Measurements from ENCODE around the gene ZDHHC14. TPM values are rescaled to one million over a fixed set of nuclear protein-coding genes. Genes with fewer than 3 reads are reported as not detected.
"Not testable (repeated sequence)": the region's sequence is repeated elsewhere in the genome, so short reads cannot be mapped to it uniquely, and the experiment has no call there.

The ZDHHC14 gene
- total RNA-seq, 1 experiment from 2014 or later, result 5.5 TPM

GRCh38 chr6:157445277-157446009 is 64.5 kb downstream of the ZDHHC14 start:
- no peak for DNase-seq (ENCODE audit: low spot score)

- no peak for DNase-seq (ENCODE audit: low spot score)
These were observed 66.7 kb downstream of the ZDHHC14 start for GRCh38 chr6:157447735-157448134.

DNA sequence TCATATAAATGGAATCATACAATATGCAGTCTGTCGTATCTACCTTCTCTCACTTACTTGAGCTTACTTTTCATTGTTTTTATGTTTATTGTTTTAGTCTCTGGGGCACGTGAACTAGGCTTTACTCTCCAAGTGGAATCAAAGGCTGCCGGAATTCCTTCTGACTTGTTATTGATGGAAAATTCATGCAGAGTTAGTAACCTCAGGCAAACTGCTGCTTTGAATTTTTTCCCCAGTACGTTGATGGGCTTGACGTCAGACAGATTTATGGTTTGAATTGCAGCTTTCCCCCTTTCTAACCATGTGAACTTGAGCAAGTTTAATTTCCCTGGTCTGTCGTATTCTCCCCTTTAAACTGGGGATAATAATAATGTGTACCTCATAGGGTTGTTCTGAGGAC is 68.6 kb downstream of the ZDHHC14 start:
- no peak for DNase-seq (ENCODE audit: low spot score)

- no peak for DNase-seq (ENCODE audit: low spot score)
These were observed 70.1 kb downstream of the ZDHHC14 start for GRCh38 chr6:157450931-157451742.

DNA sequence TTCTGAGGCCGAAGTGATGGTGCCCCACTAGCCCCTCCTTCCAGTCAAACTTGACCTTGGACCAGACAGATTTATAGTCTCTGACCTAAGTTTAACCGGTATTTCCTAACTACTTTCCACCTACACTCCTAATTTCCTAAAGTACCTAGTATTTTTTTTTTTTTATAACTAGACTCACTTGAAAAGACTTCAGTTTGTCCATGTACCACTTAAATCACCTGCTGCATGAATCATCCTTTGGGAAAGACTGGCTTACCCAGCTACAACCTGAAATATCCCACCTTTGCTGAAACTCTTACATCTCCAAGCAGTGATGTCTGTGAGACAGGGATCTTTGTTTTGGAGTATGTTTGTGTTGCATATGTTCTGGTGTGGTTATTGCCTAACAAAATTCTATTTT is 71.1 kb downstream of the ZDHHC14 start:
- no peak for DNase-seq (ENCODE audit: low spot score)

DNA sequence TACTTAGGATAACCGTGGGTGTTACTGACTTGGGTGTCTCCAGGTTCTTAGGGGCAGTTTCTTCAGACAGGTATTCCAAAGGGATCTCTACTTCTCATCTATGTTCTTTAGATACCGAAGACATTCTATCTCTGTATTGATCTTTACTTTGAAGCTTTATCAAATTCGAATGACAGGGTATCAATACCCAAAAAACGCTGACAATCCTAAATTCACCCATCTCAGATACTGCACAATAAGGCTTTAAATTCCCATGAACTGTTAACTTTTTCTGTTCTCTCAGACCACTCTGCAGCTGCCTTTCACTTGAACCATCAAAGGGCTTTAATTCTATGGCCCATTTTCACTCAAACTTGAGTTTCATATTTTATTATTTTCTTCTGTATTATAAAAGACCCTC is 72.1 kb downstream of the ZDHHC14 start:
- no peak for DNase-seq (ENCODE audit: low spot score)

GRCh38 chr6:157453978-157454377 is 73.0 kb downstream of the ZDHHC14 start:
- DNase-seq (ENCODE audit: low spot score), result no peak

GRCh38 chr6:157454762-157455714 is 74.0 kb downstream of the ZDHHC14 start:
- DNase-seq (ENCODE audit: low spot score), result no peak

GRCh38 chr6:157455731-157456523 is 74.9 kb downstream of the ZDHHC14 start:
- no peak for DNase-seq (ENCODE audit: low spot score)

- no peak for DNase-seq (ENCODE audit: low spot score)
These were observed 75.5 kb downstream of the ZDHHC14 start for GRCh38 chr6:157456524-157456829.

DNA sequence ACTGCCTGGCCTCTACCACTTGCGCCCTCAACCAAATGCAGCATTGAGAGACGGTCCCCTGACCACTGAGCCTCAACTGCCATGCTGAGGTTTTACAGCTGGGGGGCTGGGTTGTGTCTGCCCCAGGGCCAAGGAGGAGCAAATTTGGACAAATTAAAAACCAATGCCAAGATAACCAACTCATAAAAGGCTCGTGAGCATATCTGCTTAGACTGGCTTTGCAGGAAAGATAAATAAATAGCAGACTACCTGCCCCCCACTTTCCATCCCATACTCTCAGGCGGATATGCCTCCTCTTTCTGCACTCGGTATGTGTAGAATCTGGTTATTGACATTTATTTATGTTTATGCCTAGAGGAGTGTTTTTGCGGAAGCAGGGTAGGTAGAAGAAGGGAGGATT is 76.8 kb downstream of the ZDHHC14 start:
- DNase-seq (ENCODE audit: low spot score), result no peak

DNA sequence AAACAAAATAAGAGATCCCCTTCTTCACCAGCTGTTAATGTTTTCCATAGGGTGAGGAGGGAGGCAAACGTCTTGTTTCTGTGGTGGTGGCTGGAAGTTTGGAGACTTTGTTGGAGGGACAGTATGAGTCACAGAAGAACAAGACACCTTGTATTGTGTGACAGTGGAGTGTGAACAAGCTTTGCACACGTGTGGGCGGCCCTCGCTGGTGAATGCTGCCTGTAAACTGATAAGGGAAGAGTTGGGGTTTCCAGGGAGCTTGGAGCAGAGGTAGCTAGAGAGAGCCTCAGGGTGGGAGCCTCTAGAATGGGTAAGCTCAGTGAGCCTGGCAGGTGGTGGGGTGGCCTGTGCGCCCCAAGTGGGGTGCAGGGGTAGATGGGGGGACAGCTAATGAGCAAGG is 78.3 kb downstream of the ZDHHC14 start:
- no peak for DNase-seq (ENCODE audit: low spot score)

GRCh38 chr6:157460182-157460999 is 79.4 kb downstream of the ZDHHC14 start:
- DNase-seq (ENCODE audit: low spot score), result no peak

GRCh38 chr6:157461000-157461915 is 80.3 kb downstream of the ZDHHC14 start:
- no peak for DNase-seq (ENCODE audit: low spot score)

GRCh38 chr6:157462956-157463742 is 82.2 kb downstream of the ZDHHC14 start:
- no peak for DNase-seq (ENCODE audit: low spot score)

DNA sequence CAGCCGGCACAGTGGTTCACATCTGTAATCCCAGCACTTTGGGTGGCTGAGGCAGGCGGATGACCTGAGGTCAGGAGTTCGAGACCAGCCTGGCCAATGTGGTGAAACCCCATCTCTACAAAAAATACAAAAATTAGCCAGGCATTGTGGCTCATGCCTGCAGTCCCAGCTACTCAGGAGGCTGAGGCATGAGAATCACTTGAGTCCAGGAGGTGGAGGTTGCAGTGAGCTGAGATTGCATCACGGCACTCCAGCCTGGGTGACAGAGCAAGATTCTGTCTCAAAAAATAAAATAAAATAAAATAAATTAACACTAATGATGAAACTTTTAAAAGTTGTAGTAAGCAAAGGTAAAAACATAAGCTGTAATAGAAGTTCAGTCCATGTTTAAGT is 82.7 kb downstream of the ZDHHC14 start:
- DNase-seq (ENCODE audit: low spot score), result not testable (repeated sequence)

DNA sequence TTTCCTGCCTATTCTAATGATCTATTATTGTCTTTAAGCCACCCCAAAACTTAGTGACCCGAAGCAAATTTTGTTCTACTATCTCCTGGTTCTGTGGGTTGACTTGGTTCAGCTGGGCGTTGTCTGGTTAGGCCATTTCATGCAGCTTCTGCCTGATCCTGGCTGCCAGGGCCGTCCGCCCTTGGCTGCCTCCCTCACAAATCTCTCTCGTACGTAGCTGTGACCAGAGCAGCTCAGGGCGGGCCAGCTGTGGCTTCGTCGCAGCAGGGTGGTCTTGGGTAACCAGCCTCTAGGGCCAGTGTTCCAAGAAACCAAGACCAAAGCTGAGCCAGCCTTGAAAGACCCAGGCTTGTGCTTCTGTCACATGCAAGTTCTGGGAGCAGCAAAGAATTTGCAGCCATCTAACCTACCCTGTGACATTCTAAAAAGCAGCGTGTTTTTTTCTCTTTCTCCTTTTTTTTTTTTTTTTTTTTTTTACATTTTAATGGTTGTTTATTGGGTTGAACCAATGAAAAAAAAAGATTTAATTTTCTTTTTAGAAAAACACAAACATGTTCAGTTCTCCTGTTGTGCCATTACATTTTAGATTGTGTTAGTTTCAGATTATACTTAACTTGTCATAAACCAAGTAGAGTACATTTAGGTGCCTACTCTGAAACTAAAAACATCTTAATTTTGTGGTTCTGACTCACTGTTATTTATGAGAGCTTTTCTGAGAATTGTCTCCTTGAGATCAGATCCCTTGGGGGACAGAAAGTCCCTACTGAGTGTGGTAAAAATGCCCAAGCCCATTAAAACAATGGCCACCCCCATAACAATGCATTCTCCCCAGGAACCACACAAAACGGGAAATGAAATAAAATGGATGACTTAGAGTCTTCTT is 83.9 kb downstream of the ZDHHC14 start:
- peak; percentile 44 for DNase-seq (ENCODE audit: low spot score)

GRCh38 chr6:157466342-157466648 is 85.3 kb downstream of the ZDHHC14 start:
- no peak for DNase-seq (ENCODE audit: low spot score)

Measured in A172 (cell line).